H1 (cell line): ENCODE data around the gene PIGC. TPM values are rescaled to one million over a fixed set of nuclear protein-coding genes. Genes with fewer than 3 reads are reported as not detected.

ENCODE experiments used
- CTCF ChIA-PET: fragments of 300-600 bp; sonication (Branson Sonifier 250); formaldehyde crosslinking; loops from one replicate; lab custom pipeline; 2021; ENCODE audit not compliant: partially characterized antibody; lab: Charles Lee
- POLR2A ChIA-PET: fragments of 300-600 bp; sonication (Branson Sonifier 250); formaldehyde crosslinking; loops from one replicate; lab custom pipeline; 2021; ENCODE audit warnings: inconsistent platforms; ENCODE audit not compliant: partially characterized antibody; lab: Charles Lee
- DNase-seq, 2 experiments: peaks; one replicate each; pipeline versions ENCODE4 v3.0.0 to v3.0.0-alpha.2; 2010 to 2022; ENCODE audit warnings: low spot score in 2 of 2, low read depth in 1 of 2, mixed read lengths in 1 of 2
- FAIRE-seq: peaks from 2 replicates; lab custom pipeline; 2011; peaks lifted over from hg19 to GRCh38; lab: Jason Lieb, UNC
- H2AFZ ChIP-seq: 2 replicates; pipeline ENCODE4 v1.8.1; 2012; ENCODE audit warnings: low read length, inconsistent platforms
- H2AK5ac ChIP-seq: 2 replicates; pipeline ENCODE4 v1.6.1; 2013; ENCODE audit warnings: low read depth, low read length
- H2BK120ac ChIP-seq: replicated peaks from 2 replicates; pipeline ENCODE3; 2013; ENCODE audit warnings: low read depth, low read length, inconsistent platforms
- H2BK12ac ChIP-seq: 2 replicates; pipeline ENCODE4 v1.6.1; 2013; ENCODE audit warnings: low read depth, low read length
- H2BK15ac ChIP-seq: 2 replicates; pipeline ENCODE4 v1.6.1; 2013; ENCODE audit warnings: low read length
- H2BK20ac ChIP-seq: 2 replicates; pipeline ENCODE4 v1.6.1; 2013; ENCODE audit warnings: low read length
- H2BK5ac ChIP-seq: 2 replicates; pipeline ENCODE4 v1.6.1; 2013; ENCODE audit warnings: low read depth, low read length
- H3K14ac ChIP-seq: 2 replicates; pipeline ENCODE4 v1.6.1; 2013; ENCODE audit warnings: inconsistent platforms; ENCODE audit not compliant: insufficient read length
- H3K18ac ChIP-seq: 2 replicates; pipeline ENCODE4 v1.6.1; 2013; ENCODE audit warnings: low read length; ENCODE audit errors: extremely low read depth
- H3K23ac ChIP-seq: 2 replicates; pipeline ENCODE4 v1.6.1; 2013; ENCODE audit warnings: inconsistent platforms; ENCODE audit not compliant: insufficient read length
- H3K23me2 ChIP-seq: 2 replicates; pipeline ENCODE4 v1.6.1; 2013; ENCODE audit warnings: low read depth, low read length
- H3K27ac ChIP-seq: 2 replicates; pipeline ENCODE4 v1.6.1; 2011; ENCODE audit warnings: low read depth, low read length, inconsistent platforms
- H3K27me3 ChIP-seq, 4 experiments: replicated peaks in 1 of 4; 1 replicate in 1 of 4; 2 replicates in 3 of 4; pipeline versions ENCODE4 v1.6.1 to v1.8.1; 2011 to 2013; ENCODE audit warnings: low read length in 3 of 4, mild to moderate bottlenecking in 3 of 4, inconsistent platforms in 2 of 4, mixed read lengths in 2 of 4, moderate library complexity in 1 of 4; ENCODE audit not compliant: control insufficient read depth in 3 of 4, insufficient read depth in 3 of 4; ENCODE audit errors: extremely low read depth in 1 of 4
- H3K36me3 ChIP-seq, 4 experiments: 2 replicates each; pipeline versions ENCODE4 v1.6.1 to v1.8.1; 2011 to 2013; ENCODE audit warnings: mild to moderate bottlenecking in 4 of 4, low read length in 3 of 4, moderate library complexity in 2 of 4, control low read depth in 1 of 4, inconsistent platforms in 1 of 4; ENCODE audit not compliant: insufficient read depth in 4 of 4, control insufficient read depth in 2 of 4
- H3K4ac ChIP-seq: replicated peaks from 2 replicates; pipeline ENCODE3; 2013; ENCODE audit warnings: low read length, low read depth, mixed read lengths, inconsistent platforms; ENCODE audit not compliant: insufficient read length
- H3K4me1 ChIP-seq, 4 experiments: replicated peaks in 1 of 4; 1 replicate in 1 of 4; 2 replicates in 3 of 4; pipeline versions ENCODE4 v1.6.1 to v1.8.1; 2011 to 2013; ENCODE audit warnings: low read length in 3 of 4, inconsistent platforms in 2 of 4, mixed read lengths in 1 of 4; ENCODE audit not compliant: insufficient read depth in 4 of 4, control insufficient read depth in 3 of 4
- H3K4me2 ChIP-seq, 2 experiments: 2 replicates each; pipeline versions ENCODE4 v1.6.1 to v1.8.1; 2011 to 2013; ENCODE audit warnings: low read depth in 2 of 2, low read length in 2 of 2, control low read depth in 1 of 2, inconsistent platforms in 1 of 2, mild to moderate bottlenecking in 1 of 2; ENCODE audit not compliant: insufficient read depth in 1 of 2
- H3K4me3 ChIP-seq, 4 experiments: fragments of 200-600, 300-600 bp in 1 of 4; sonication (generic), shearing (Covaris generic), sonication (Bioruptor Twin) in 1 of 4; 2 replicates each; pipeline versions ENCODE4 v1.5.1 to v1.8.1; 2011 to 2016; ENCODE audit warnings: low read length in 4 of 4, low read depth in 3 of 4, control low read depth in 2 of 4, inconsistent platforms in 2 of 4, mild to moderate bottlenecking in 2 of 4, mixed read lengths in 1 of 4, moderate library complexity in 1 of 4; ENCODE audit not compliant: insufficient read depth in 2 of 4; ENCODE audit errors: extremely low read depth in 1 of 4
- H3K56ac ChIP-seq: replicated peaks from 2 replicates; pipeline ENCODE3; 2013; ENCODE audit warnings: low read depth, mild to moderate bottlenecking, mixed read lengths, low read length, inconsistent platforms; ENCODE audit not compliant: insufficient read length
- H3K79me1 ChIP-seq: 2 replicates; pipeline ENCODE4 v1.6.1; 2013; ENCODE audit warnings: low read depth, low read length, control low read depth
- H3K79me2 ChIP-seq, 2 experiments: 2 replicates each; pipeline versions ENCODE4 v1.6.1 to v1.8.1; 2012 to 2013; ENCODE audit warnings: low read length in 2 of 2, mild to moderate bottlenecking in 2 of 2, inconsistent platforms in 1 of 2; ENCODE audit not compliant: insufficient read depth in 2 of 2, control insufficient read depth in 1 of 2
- H3K9ac ChIP-seq, 4 experiments: replicated peaks in 1 of 4; 1 replicate in 1 of 4; 2 replicates in 3 of 4; pipeline versions ENCODE4 v1.6.1 to v1.8.1; 2011 to 2013; ENCODE audit warnings: low read depth in 3 of 4, low read length in 3 of 4, control low read depth in 2 of 4, mild to moderate bottlenecking in 2 of 4, moderate library complexity in 2 of 4, inconsistent platforms in 1 of 4; ENCODE audit errors: extremely low read depth in 1 of 4
- H3K9me3 ChIP-seq, 2 experiments: 2 replicates each; pipeline versions ENCODE4 v1.6.1 to v1.8.1; 2012 to 2013; ENCODE audit warnings: mild to moderate bottlenecking in 2 of 2, moderate library complexity in 2 of 2, control low read depth in 1 of 2, inconsistent platforms in 1 of 2, low read depth in 1 of 2, low read length in 1 of 2, mixed read lengths in 1 of 2; ENCODE audit not compliant: insufficient read depth in 2 of 2
- H4K20me1 ChIP-seq, 2 experiments: replicated peaks in 1 of 2; 2 replicates each; pipeline versions ENCODE3 to v1.8.1; 2011 to 2013; ENCODE audit warnings: inconsistent platforms in 2 of 2, low read length in 2 of 2, mild to moderate bottlenecking in 1 of 2; ENCODE audit not compliant: insufficient read depth in 2 of 2, control insufficient read depth in 1 of 2
- H4K5ac ChIP-seq: 2 replicates; pipeline ENCODE4 v1.6.1; 2013; ENCODE audit warnings: low read length, low read depth, mixed read lengths, inconsistent platforms; ENCODE audit not compliant: insufficient read length
- H4K8ac ChIP-seq: 2 replicates; pipeline ENCODE4 v1.8.0; 2013; ENCODE audit warnings: mild to moderate bottlenecking, moderate library complexity, low read length, inconsistent platforms; ENCODE audit not compliant: insufficient read depth; ENCODE audit errors: extremely low read depth
- H4K91ac ChIP-seq: replicated peaks from 2 replicates; pipeline ENCODE3; 2013; ENCODE audit warnings: low read length, mixed read lengths, inconsistent platforms; ENCODE audit not compliant: insufficient read length
- ATF2 ChIP-seq: IDR thresholded peaks from 2 replicates; pipeline ENCODE4 v1.6.1; 2012; ENCODE audit warnings: low read length, inconsistent platforms
- CREB1 ChIP-seq: IDR thresholded peaks from 2 replicates; pipeline ENCODE4 v1.6.1; 2012; ENCODE audit warnings: inconsistent platforms
- CTBP2 ChIP-seq: IDR thresholded peaks from 2 replicates; pipeline ENCODE4 v1.7.0; 2011; ENCODE audit warnings: borderline replicate concordance, mild to moderate bottlenecking, moderate library complexity, mixed read lengths, low read length; ENCODE audit not compliant: insufficient read depth, insufficient read length
- EGR1 ChIP-seq: IDR thresholded peaks from 2 replicates; pipeline ENCODE4 v1.6.1; 2011; ENCODE audit warnings: low read depth, low read length, borderline replicate concordance
- GABPA ChIP-seq: IDR thresholded peaks from 2 replicates; pipeline ENCODE4 v1.6.1; 2011; ENCODE audit warnings: mild to moderate bottlenecking, low read length, moderate library complexity, borderline replicate concordance; ENCODE audit not compliant: insufficient read depth
- HDAC6 ChIP-seq: IDR thresholded peaks from one replicate; pipeline ENCODE4 v1.7.1; 2012; ENCODE audit warnings: low read depth, mild to moderate bottlenecking, inconsistent platforms, low read length, moderate library complexity
- JUND ChIP-seq: IDR thresholded peaks from 2 replicates; pipeline ENCODE4 v1.6.1; 2011; ENCODE audit warnings: mild to moderate bottlenecking, improper control_type of control experiment, low read length
- NANOG ChIP-seq: IDR thresholded peaks from 2 replicates; pipeline ENCODE4 v1.6.1; 2011; ENCODE audit warnings: low read length, low read depth, mild to moderate bottlenecking, inconsistent platforms; ENCODE audit not compliant: insufficient read depth, poor library complexity, severe bottlenecking
- PHF8 ChIP-seq: fragments of 200-600 bp; sonication (generic); conservative IDR thresholded peaks from 2 replicates; pipeline ENCODE4 v1.7.1; 2012; ENCODE audit warnings: low read depth, mild to moderate bottlenecking, inconsistent platforms, low read length, moderate library complexity
- POLR2AphosphoS5 ChIP-seq: IDR thresholded peaks from 2 replicates; pipeline ENCODE4 v1.6.1; 2011; ENCODE audit warnings: low read depth, low read length
- RNF2 ChIP-seq: fragments of 200-900, 300-1000 bp; sonication (generic); IDR thresholded peaks from 2 replicates; pipeline ENCODE4 v1.7.1; 2016; ENCODE audit warnings: borderline replicate concordance, low read depth, mild to moderate bottlenecking, antibody characterized with exemption, low read length; ENCODE audit not compliant: poor library complexity, severe bottlenecking; ENCODE audit errors: missing control alignments
- SUZ12 ChIP-seq: fragments of 200-600 bp; sonication (generic); IDR thresholded peaks from 2 replicates; pipeline ENCODE4 v1.6.1; 2012; ENCODE audit warnings: mild to moderate bottlenecking, inconsistent platforms, low read length, moderate library complexity, mixed read lengths
- TEAD4 ChIP-seq: IDR thresholded peaks from 2 replicates; pipeline ENCODE4 v1.6.1; 2012; ENCODE audit warnings: low read depth, low read length, inconsistent platforms, mixed read lengths
- WGBS, 2 experiments: shearing (Covaris generic) in 1 of 2; methylation state at CpG; one replicate each; pipeline versions ENCODE4 v1.1.6 to v1.1.7; 2013 to 2015; ENCODE audit warnings: low lambda C conversion rate in 2 of 2, mixed read lengths in 2 of 2, inconsistent platforms in 1 of 2, low coverage in 1 of 2, missing lambda C conversion rate in 1 of 2; ENCODE audit not compliant: insufficient replicate concordance in 2 of 2, insufficient coverage in 1 of 2, insufficient read length in 1 of 2; ENCODE audit errors: extremely low coverage in 1 of 2, missing lambda C conversion rate in 1 of 2; 5-methylcytosine and 5-hydroxymethylcytosine counted together
- polyA plus RNA-seq, 7 experiments: library from polyadenylated mRNA; depleted of rRNA in 3 of 7; stranded (reverse) in 5 of 7; unstranded in 2 of 7; fragments of >200 nt in 5 of 7; fragments of 200-250 nt in 2 of 7; gene quantifications; 1 replicate in 5 of 7; 2 replicates in 1 of 7; 4 replicates in 1 of 7; pipeline versions ENCODE4 v1.2.1 to v1.2.3, GENCODE V29; 2011 to 2013; ENCODE audit warnings: missing spikeins in 2 of 7, mixed read lengths in 2 of 7
- total RNA-seq: library from RNA; stranded (reverse); fragmentation: NEBNext Ultra II Directional; extraction: Animal tissue kit (Norgen Biotek cat#: 25700); gene quantifications from 2 replicates; pipeline ENCODE4 v1.2.1, GENCODE V29; 2021

PIGC gene
- total and polyA plus RNA-seq, 2 of the 8 experiments (the other 6 are each of a cell fraction or from before 2014, with no cell fraction given), result 21.0 to 39.3 TPM

GRCh38 chr1:172485626-172486025 lies 41.8 kb upstream of the PIGC start:
- WGBS, 2 experiments, result 74% methylated on average over 5 of the region's 5 CpGs; no CpG with 5 or more reads in 1 of the 2 experiments
- no peak for TF ChIP-seq CREB1
- TF ChIP-seq ATF2, result no peak
- TF ChIP-seq HDAC6, result no peak
- no peak for TF ChIP-seq GABPA
- TF ChIP-seq JUND, result no peak
- no peak for TF ChIP-seq PHF8
- TF ChIP-seq POLR2AphosphoS5, result no peak
- no peak for TF ChIP-seq EGR1
- TF ChIP-seq CTBP2, result no peak
- TF ChIP-seq SUZ12, result no peak
- no peak for TF ChIP-seq RNF2
- TF ChIP-seq NANOG, result no peak
- no peak for TF ChIP-seq TEAD4

More at GRCh38 chr1:172485626-172486025, 41.8 kb upstream of the PIGC start:
- Histone ChIP-seq H3K27me3 (no peaks in the 10 kb centered on the region), H3K18ac (no peak overlapping the region), H4K20me1 (no peaks in the 10 kb centered on the region), H4K5ac (no peak overlapping the region), H2AFZ (no peak overlapping the region), H3K4ac (no peak overlapping the region), H3K79me1 (no peaks in the 10 kb centered on the region), H2BK15ac (no peak overlapping the region), H2BK20ac (no peak overlapping the region), H2BK120ac (no peak overlapping the region), H3K9me3 (no peaks in the 10 kb centered on the region), H2BK5ac (no peak overlapping the region), H3K56ac (no peak overlapping the region), H3K23me2 (no peaks in the 10 kb centered on the region), H3K79me2 (no peaks in the 10 kb centered on the region), H2AK5ac (no peak overlapping the region), H2BK12ac (no peak overlapping the region), H3K4me2 (no peak overlapping the region), H3K27ac (no peak overlapping the region), H3K4me3 (no peak overlapping the region), H3K4me1 (no peaks in the 10 kb centered on the region), H4K91ac (no peak overlapping the region), H4K8ac (no peak overlapping the region), H3K14ac (no peak overlapping the region), H3K23ac (no peak overlapping the region), H3K36me3 (no peaks in the 10 kb centered on the region), H3K9ac (no peak overlapping the region)
- FAIRE-seq (no peak), DNase-seq (no peak)
- POLR2A ChIA-PET, result no interaction called here
- CTCF ChIA-PET, result no interaction called here
